GM18517 (cell line): ENCODE data around the gene RRP12.

ENCODE experiments used
- ATAC-seq: cut with Tn5 transposase; IDR thresholded peaks from one replicate; pipeline ENCODE4 v1.9.1; 2021; ENCODE audit warnings: mild to moderate bottlenecking, moderate library complexity; ENCODE audit not compliant: unreplicated experiment

RRP12 gene

DNA sequence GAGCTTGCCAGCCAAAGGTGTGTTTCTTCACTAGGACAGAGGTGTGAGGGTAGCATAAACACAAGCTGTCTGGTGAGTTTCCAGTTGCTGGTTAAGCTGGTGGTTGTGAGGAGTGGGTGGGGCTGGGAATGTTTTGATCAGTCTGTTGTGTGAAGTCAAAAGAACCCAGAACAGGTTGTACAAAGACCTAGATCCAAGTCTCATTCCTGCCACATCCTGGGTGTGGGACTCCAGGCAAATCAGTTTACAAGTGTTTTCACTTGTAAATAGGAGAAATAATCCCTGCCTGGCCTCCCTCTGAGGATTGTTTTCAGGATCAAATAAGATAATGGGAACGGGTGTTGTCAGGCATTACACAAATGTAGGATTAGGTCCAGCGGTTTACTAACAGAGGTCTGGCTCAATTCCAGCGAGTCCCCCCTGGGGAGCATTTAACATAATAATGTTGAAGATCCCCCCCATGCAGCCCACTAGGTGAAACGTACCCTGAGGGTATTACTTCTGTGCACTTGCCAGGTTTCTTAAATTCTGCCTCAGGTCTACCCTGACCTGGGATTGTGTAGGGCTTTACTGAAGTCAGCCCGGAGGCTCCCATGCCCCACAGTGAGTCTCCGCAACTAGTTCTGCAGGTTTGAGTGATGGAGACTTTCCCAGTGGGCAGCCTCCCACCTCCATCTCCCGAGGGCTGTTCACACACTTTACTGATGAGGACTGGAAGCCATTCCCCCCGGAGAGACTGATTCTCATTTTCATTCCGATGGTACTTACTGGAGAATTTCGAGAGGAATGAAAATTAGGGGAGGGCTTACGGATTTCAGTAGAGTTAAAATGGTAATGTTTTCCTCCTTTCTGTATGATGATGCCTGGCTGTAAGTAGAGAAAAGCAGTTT, 64.0 kb downstream of the RRP12 start:
- ATAC-seq, result no peak

DNA sequence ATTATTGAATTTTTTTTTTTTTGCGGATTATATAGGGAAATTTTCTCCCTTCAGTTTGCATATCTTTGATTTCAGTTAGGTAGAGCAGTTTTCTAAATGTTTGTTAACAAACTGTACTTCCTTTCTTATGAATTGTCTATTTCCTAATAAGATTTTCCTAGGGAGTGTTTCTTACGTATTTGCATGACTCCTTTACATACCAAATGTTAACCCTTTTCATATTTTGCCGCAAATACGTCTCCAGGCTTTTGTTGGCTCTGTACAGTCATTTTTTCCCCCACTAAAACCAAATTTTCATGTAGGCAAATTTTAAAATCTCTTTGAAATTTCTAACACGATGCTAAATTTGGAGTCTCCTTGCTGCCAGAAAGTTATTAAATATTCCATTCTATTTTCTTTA, 64.7 kb downstream of the RRP12 start:
- ATAC-seq, result no peak

DNA sequence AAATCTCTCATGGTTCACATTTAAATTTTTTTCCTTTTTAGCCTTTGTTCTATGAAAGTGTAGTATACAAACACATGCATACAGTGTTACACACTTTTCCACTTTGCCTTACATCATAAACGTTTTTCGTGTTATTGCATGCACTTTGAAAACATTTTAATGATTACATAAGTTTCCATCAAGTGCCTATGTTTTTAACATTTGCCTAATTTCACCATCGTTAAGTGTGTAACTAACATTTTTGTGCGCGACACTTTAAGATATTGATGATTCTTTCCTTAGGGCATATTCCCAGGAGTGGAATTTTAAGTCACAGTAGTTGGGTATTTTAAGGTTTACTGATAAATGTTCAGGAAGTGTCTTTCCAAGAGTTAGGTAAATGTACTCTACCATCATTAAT, 65.1 kb downstream of the RRP12 start:
- ATAC-seq, result no peak

DNA sequence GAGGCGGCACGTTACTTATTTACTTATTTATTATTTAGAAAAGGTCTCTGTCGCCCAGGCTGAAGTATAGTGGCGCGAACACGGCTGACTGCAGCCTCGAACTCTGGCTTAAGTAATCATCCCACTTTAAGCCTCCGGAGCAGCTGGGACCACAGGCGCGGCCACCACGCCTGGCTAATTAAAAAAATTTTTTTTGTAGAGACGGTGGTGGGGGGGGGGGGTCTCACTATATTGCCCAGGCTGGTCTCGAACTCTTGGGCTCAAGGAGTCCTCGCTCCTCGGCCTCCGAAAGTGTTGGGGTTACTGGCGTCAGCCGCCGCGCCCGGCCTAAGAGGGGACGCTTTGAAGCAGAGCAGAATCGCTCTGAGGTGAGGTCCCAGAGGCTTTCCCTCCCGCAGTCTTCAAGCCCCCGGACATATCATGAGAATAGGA, 65.9 kb downstream of the RRP12 start:
- peak; percentile 28 for ATAC-seq

DNA sequence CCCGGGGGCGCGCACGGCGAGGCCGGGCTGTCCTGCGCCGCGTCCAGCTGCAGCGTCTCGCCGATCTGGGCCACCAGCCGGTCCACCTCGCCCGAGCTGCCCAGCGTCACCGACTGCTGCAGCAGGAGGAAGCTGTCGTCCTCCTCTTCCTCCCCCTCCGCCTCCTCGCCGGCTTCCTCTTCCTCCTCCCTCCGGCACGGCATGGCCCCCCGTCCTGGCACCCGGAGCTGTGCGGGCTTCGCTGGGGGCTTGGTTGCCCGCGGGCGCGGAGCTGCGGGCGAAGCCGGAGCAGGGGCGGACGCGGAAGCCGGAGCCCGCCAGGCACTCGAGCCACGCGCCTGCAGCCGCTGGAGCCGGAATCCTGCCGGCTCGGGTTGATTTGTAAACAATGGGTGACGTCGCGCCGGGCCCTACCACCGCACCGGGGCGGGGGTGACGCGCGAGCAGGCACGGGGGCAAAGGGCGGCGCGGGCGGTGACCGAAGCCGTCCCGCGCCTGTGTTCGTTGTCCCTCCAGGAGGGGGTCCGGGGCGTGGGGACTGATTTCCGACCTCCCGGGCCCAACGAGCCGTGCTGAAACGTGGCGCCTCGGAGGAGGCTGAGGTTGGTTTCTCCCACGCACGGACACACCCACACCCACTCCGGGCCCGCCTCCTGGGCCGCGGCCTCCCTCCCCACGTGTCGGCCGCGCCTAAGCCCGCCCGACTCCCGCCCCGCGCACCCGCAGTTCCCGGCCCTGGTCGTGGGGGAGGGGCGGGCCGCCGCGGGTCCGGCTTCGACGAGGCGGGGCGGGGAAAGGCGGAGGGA, 66.6 kb downstream of the RRP12 start, which contains the start of gene FRAT2:
Gene FRAT2 (minus strand): TSS at position 360 of the 806 bp plus-strand sequence. CDS start 157 bp downstream, at position 203.
- peak; percentile 80 for ATAC-seq

DNA sequence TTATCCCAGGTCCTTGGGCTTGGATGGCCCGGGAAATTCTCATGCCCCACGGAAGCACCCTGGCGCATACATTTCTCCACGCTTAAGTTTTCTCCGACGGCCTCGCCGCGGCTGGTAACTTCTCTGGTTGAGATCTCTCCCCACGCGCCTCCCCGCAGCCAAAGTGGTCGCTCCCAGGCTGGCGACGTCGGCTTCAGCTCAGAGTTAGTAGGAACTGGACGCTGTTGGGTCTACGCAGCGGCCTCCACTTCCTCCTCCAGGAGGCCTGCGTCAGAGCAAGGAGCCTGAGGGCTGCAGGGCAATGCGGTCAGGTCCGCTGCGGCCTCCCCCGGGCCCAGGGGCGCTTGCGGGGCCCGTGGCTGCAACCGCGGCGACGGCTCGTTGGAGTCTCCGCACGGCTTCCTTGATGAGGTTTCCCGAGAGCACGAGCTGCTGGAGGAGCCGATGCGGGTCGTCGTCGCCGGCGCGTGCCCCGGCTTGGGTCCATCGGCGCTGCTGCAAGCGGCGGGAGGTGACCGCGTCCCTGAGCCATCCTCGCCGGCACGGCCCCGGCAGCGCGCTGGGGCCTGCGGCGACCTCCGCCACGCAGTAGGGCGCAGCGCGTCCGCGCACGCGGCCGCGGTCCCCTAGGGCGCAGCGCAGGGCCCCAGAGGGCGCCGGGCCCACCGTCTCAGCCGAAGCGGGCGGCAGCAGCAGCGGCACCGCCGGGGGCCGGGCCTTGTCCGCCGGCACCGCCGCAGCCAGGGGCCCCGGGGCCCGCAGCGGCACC, 67.4 kb downstream of the RRP12 start:
- ATAC-seq, result peak; percentile 22

DNA sequence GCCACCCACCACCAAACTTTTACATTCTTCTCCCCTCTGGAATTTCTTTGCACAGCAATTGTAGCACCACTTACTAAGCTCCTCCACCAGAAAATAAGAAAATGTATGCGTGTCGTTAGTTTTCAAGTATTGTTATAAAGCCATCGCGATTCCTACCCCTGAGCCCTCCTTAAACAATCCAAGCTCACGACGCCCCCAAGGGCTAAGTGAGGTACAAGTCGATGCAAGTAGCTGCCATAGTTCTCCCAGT, 67.9 kb downstream of the RRP12 start:
- no peak for ATAC-seq

DNA sequence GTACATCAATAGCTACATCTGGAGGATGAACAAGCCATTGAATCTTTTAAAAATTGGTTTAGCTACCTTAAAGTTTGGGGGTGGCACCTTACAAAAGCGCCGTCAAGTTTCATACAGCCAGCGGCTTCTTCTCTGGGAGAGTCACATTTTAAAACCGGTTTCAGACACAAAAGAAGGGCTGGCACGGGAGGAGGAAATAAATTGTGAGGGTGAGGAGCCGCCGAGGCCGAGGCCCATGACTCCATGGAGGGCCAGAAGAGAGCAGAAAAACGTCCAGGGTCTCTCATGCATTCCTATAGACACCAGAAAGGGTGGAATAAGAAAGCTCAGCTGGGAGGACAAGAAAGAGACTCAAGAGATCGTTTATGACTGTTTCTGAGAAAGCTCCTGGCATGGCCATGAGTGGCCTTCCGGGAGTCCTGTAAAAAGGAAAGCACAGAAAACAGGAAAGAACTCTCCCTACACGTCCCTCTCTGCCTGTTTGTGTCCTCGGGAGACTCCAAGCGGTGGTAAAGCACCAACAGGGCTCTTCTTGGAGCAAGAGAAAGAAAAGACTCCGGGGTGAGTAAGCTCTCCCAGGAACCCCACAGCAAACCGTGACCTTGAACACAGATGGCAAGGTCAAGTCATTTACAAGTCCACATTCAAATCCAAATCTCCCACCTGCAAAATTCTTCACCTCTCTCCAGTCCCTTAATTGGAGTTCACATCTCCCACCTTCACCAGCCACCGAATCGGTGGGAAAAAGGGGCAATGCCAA, 68.4 kb downstream of the RRP12 start:
- ATAC-seq, result no peak

DNA sequence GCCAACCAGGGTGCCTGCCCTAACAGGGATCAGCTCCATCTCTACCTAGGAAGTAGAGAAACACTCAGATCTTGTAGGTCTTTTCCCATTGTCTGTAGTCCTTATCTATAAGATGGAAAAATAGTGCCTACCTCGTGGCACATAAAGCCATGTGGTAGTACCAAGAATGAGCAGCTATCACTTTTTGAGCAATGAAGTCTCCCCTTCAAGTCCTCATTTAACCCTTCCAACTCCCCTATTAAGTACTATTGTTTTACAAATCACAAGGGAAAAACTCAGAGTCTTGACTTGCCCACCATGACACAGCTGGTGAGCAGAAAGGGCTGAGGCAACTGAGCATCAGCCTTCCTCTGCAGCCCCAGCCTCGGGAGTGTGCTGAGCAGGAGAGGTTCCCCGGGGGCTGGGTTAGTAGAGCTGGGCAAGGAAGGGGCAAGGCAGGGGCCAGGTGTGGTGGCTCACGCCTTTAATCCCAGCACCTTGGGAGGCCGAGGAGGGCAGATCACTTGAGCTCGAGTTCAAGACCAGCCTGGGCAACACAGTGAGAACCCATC, 69.9 kb downstream of the RRP12 start:
- no peak for ATAC-seq

DNA sequence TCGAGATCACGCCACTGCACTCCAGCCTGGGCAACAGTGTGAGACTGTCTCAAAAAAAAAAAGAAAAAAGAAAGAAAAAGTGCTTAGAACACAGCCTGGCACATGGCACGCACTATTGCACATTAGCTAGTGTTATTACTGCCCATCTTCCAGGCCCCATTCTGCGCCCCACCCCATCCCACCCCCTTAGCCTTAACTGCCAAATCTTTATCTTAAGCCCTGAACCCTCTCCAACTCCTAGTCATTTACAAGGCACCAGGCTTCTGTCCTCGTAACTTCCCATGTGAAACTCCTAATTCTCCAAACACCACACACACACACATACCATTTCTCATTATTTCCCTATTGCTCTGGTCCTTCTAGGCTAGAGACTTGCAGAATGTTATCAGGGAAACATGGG, 71.4 kb downstream of the RRP12 start:
- no peak for ATAC-seq

DNA sequence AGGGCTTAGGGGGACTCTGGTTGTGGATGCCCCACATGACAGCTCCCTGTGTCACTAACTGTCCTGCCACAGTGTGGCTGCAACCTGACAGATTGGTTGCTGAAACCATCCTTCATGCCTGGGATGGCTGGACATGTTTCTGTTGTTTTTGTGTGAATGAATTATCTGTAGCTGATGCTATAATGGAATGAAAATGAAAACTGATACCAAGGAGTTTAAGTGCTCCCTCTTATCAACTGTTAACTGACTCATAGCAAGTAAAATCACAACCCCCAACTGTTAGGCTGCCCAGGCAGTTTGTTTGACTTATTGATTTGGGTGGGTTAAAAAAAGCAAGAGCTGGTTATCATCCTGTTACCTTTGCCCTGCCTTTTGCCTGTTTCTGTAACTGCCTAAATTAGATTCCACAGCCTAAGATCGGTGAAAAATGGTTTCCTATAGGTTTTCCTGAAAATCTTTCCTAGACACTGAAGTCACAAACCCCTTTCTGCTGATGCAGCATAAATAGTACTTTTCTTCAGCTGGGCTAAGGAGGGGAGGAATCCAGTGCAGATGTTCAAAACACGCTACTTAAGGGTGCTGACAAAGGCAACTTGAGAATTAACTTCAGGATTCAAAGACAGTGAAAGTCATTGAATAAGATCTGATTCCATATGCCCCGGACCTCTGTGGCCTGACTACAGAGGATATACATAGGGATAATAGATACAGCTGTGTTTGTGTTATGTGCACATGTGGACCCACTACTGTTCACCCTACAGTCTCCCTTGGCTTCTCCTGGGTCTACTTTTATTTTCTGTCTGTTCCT, 72.3 kb downstream of the RRP12 start:
- no peak for ATAC-seq

DNA sequence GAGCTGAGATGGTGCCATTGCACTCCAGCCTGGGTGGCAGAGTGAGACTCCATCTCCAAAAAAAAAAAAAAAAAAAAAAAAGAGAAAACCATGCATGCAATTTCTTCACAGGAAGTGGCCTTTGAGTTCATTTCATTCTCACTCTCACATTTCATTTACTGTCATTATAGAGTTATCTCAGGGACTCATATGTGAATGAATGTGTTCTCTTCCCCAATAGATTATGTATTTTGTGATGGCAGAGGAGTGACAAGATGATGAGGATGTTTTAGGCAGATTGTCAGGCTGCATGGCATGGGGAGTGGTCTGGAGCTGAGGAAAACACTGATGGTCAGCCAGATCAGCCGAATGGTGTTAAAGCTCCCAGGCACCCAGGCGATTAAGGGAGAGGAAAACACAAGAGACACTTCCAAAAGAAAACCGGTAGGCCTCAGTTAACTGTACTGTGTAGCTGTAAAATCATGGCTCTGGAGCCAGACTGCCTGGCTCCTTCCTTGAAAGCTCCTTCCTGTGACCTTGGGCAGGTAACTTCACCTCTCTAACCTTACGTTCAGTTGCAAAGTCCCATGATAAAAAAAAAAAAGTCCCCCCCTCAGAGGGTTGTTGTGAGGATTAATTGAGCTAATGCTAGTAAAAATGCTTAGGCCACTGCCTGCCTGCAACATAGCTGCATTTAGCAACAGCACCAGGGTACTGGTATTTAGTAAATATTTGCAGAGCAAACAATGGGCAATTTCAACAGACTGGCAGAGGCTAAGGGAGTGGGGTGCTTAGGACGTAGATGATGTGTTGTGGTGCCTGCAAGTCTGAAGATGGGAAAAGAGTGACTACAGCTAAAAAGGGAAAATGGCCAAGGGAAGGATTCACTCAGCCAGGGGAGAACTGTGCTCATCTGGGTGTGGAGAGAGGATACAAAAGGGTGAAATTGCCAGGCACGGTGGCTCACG, 73.5 kb downstream of the RRP12 start:
- ATAC-seq, result no peak

DNA sequence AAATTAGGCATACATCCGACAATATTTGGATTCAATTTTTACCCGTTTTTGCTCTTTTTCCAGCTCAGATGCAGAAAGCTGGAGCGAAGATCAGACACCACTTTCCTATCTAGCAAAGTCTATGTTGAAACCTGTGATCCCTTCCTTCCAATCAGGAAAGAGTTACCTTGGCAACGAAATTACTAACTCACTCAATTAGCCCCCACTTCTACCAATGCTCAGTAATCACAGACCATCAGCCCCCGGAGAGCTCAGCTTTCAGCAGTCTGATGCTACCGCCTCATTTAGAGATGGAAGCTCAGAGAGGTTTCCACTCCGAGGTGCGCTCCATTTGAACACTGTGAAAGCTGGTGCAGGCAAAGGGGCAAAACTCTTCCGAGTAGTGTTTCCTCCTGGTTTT, 75.4 kb downstream of the RRP12 start:
- ATAC-seq, result no peak

DNA sequence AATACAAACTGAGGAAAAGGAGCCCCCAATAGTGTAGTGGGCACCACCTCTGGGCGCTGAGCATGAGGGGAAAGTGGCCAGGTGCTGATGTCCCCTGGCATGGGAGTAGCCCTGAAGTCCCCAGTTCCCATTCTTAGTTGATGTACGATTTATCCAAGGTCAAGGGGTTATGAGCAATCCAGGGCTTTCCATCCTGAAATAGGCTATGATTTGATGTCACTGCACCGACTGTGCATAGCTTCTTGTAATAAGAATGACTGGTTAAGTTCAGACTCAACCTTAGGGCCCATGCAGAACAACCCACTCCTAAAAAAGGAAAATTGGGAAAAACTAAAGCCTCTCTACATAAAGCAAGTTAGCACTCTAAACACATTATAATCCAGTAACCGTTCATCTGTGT, 77.6 kb downstream of the RRP12 start:
- no peak for ATAC-seq

DNA sequence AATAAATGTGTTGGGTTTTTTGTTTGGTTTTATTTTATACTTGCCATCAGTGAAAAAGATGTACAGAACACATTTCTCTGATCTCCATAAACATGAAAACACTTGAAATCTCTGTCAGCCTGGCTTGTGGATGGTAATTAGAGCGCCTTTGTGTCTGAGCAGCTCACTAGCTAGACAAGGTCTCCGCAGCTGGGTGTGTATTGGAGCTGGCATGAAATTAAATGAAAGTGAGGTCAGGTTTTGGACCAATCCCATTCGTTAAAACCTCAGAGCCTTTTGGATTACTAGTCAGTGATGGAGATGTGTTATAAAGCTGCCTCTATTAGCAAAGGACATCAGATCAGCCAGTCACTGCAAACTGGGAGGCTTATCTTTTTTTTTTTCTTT, 79.3 kb downstream of the RRP12 start:
- no peak for ATAC-seq

DNA sequence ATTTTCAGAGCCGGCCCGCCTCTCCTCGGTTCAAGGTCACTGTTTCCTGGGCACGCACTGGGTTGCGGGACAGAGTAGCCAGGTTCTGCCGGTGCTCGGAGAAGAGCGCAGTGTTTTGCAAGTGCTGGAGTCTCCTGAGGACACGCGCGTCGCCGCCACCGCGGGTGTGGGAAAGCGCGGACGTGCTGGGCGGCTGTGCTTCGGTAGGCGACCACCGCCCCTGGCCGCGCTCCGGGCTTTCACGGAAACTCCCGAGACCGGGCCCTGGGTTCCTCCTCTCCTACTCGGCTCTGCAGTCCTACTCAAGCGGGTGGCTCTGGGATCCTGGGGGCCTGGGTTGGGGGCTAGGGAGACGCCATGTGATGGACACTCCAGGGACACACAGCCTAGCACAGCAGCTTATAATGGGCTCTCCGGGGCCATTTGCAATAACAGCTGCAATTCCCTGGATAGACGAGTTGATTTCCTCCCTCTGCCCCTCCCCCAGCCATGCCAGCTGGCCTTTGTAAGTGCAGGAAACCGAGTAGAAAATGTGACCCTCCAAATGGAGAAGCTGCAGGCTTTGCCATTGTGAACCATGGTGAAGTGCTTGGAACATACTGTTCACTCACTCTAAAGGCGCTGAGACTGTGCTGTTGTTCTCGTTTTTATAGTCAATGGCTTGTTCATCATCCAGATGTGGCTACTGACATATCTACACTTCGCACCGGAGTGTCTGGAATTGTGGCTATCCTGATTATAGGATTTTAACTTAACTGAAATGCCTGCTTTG, 79.9 kb downstream of the RRP12 start:
- ATAC-seq, result no peak

DNA sequence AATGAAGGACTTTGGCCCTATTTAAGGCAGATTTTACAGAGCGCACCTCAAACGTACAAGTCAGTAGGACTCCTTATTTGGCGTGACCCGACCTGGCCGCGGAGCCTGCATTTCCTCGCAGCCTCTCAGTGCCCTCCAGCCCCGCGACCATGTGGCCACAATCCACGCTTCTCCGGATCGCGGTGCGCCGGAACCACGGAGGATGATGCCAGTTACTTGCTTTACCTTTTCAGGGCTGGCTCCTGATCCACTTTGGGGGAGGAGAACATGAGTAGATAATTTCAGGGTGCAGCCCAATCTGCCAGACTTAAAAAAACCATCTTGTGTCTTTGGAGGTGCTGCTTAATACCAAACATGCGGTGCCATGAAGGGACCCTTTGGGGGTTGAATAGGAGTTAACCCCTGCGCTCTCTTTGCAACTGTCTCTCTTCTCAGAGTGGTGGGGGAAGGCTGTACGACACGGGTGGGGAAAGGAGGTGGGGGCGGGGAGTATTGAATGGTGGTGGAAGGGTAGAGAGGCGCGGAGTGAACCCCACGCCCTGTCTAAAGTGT, 80.6 kb downstream of the RRP12 start:
- ATAC-seq, result no peak
